HL-60 (cell line): ENCODE results near the gene ATP12A.

Experiments
- DNase-seq, 2 experiments: peaks; one replicate each; pipeline ENCODE4 v3.0.0-alpha.2; 2010 to 2020; ENCODE audit warnings: low read depth in 1 of 2, low spot score in 1 of 2
- H3K27ac ChIP-seq: fragments of 250-450 bp; sonication (Bioruptor Pico); replicated peaks from 2 replicates; pipeline ENCODE4 v1.5.1; 2020; ENCODE audit warnings: mild to moderate bottlenecking, moderate library complexity
- H3K27me3 ChIP-seq: fragments of 250-450 bp; sonication (Bioruptor Pico); 2 replicates; pipeline ENCODE4 v1.5.1; 2021; ENCODE audit warnings: mild to moderate bottlenecking, moderate library complexity; ENCODE audit not compliant: insufficient read depth, poor library complexity, severe bottlenecking
- H3K4me3 ChIP-seq: replicated peaks from 2 replicates; pipeline ENCODE4 v1.5.1; 2011; ENCODE audit warnings: mild to moderate bottlenecking, control low read depth, low read length; ENCODE audit not compliant: insufficient read depth
- GABPA ChIP-seq: IDR thresholded peaks from 2 replicates; pipeline ENCODE4 v1.6.1; 2012; ENCODE audit warnings: low read depth
- POLR2AphosphoS5 ChIP-seq: IDR thresholded peaks from 2 replicates; pipeline ENCODE4 v1.6.1; 2012; ENCODE audit warnings: low read depth
- SPI1 ChIP-seq: IDR thresholded peaks from 2 replicates; pipeline ENCODE4 v1.6.1; 2012; ENCODE audit warnings: low read depth, mild to moderate bottlenecking, borderline replicate concordance
- TF ChIP-seq, protein P1 (sequence below): IDR thresholded peaks from 2 replicates; pipeline ENCODE4 v1.6.1; 2012; ENCODE audit warnings: low read depth; ENCODE audit not compliant: insufficient replicate concordance
- TF ChIP-seq, protein P2 (sequence below): IDR thresholded peaks from one replicate; pipeline ENCODE4 v1.5.1; 2011; ENCODE audit warnings: low read length, control low read depth, inconsistent platforms; ENCODE audit not compliant: insufficient read depth

ATP12A gene

DNA sequence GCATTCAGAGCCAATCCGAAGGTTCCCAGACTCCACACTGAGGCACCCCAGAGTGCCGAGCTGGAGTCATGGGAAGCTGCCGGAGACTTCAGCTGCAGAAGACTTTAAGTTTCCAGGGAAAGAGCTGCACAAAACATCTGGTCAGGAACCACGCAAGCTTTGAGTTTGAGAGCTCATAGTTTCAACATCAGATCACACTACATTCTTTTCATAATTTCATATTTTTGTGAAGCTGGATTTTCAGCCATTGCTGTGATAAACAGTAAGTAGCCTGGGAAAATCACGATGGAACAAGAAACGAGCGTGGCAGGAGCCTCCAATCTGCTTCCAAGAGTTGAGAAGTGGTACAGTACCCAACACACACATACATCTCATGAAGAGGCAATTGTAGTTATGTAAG lies 25.5 kb upstream of the ATP12A start:
- TF ChIP-seq, protein P1, sequence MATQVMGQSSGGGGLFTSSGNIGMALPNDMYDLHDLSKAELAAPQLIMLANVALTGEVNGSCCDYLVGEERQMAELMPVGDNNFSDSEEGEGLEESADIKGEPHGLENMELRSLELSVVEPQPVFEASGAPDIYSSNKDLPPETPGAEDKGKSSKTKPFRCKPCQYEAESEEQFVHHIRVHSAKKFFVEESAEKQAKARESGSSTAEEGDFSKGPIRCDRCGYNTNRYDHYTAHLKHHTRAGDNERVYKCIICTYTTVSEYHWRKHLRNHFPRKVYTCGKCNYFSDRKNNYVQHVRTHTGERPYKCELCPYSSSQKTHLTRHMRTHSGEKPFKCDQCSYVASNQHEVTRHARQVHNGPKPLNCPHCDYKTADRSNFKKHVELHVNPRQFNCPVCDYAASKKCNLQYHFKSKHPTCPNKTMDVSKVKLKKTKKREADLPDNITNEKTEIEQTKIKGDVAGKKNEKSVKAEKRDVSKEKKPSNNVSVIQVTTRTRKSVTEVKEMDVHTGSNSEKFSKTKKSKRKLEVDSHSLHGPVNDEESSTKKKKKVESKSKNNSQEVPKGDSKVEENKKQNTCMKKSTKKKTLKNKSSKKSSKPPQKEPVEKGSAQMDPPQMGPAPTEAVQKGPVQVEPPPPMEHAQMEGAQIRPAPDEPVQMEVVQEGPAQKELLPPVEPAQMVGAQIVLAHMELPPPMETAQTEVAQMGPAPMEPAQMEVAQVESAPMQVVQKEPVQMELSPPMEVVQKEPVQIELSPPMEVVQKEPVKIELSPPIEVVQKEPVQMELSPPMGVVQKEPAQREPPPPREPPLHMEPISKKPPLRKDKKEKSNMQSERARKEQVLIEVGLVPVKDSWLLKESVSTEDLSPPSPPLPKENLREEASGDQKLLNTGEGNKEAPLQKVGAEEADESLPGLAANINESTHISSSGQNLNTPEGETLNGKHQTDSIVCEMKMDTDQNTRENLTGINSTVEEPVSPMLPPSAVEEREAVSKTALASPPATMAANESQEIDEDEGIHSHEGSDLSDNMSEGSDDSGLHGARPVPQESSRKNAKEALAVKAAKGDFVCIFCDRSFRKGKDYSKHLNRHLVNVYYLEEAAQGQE, result no peak
- TF ChIP-seq, protein P2, sequence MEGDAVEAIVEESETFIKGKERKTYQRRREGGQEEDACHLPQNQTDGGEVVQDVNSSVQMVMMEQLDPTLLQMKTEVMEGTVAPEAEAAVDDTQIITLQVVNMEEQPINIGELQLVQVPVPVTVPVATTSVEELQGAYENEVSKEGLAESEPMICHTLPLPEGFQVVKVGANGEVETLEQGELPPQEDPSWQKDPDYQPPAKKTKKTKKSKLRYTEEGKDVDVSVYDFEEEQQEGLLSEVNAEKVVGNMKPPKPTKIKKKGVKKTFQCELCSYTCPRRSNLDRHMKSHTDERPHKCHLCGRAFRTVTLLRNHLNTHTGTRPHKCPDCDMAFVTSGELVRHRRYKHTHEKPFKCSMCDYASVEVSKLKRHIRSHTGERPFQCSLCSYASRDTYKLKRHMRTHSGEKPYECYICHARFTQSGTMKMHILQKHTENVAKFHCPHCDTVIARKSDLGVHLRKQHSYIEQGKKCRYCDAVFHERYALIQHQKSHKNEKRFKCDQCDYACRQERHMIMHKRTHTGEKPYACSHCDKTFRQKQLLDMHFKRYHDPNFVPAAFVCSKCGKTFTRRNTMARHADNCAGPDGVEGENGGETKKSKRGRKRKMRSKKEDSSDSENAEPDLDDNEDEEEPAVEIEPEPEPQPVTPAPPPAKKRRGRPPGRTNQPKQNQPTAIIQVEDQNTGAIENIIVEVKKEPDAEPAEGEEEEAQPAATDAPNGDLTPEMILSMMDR, result no peak
- TF ChIP-seq SPI1 (no peak), GABPA (no peak), POLR2AphosphoS5 (no peak)
- no peak for DNase-seq
- Histone ChIP-seq H3K27me3 (peaks cover 4% of the 10 kb centered on the region), H3K27ac (no peak overlapping the region), H3K4me3 (no peak overlapping the region)

DNA sequence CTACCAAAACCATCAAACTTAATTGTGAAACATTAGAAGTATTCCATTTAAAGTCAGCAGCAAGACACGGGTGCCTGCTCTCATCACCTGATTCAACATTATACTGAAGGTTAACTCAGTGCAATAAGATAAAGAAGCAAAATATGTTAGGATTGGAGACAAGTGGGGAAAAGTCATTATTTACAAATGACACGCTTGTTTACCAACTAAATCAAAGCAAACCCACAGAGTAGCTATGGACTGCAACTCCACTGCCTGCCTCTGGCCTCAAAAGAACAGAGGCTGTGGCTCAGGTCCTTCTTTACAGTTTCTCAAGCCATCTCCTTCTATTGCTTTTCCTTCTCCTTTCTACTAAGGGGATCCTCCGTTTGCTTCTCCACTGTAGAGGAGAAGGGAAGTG lies 21.0 kb upstream of the ATP12A start:
- TF ChIP-seq GABPA (no peak), POLR2AphosphoS5 (no peak), SPI1 (no peak)
- TF ChIP-seq, protein P1, result no peak
- TF ChIP-seq, protein P2, result no peak
- DNase-seq, result no peak

DNA sequence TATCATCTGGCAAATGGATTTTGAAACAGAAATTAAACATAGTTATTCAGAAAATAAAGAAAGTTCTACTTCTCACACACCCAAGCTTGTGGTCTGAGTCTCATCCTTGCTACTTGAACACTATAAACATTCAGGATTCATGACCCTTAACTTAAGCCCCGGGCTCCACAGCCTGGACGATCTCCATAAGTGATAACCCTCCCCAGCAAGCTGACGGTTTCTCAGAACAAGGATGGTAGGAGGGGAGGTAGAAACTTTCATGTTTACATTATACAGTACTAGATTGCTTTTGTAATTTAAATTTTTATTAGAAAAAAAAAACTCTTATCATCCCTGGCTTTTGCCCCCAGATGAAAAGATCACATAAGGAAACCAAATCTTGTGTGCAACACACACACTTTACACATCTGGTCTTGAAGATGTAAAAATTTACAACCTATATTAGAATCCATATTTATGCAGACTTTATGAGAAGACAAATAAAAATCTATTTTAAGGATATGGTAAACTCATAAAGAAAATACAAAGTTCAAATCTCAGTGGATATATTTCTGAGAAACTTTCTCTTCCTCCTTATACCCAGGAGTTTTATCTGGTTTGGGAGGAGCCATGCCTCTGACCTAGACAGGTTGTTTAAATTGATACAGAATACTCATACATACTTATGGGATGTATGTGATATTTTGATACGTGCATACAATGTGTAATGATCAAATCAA lies 20.0 kb upstream of the ATP12A start:
- Histone ChIP-seq H3K27me3 (peaks cover 4% of the 10 kb centered on the region), H3K4me3 (no peak overlapping the region), H3K27ac (no peak overlapping the region)
- TF ChIP-seq, protein P1, result no peak
- no peak for TF ChIP-seq GABPA
- TF ChIP-seq, protein P2, result no peak
- TF ChIP-seq POLR2AphosphoS5, result no peak
- TF ChIP-seq SPI1, result no peak
- DNase-seq, result no peak

More for the DNA sequence above, 21.0 kb upstream of the ATP12A start:
- peaks cover 4% of the 10 kb centered on the region for H3K27me3 ChIP-seq
- H3K4me3 ChIP-seq, result no peak overlapping the region
- H3K27ac ChIP-seq, result no peak overlapping the region
